ENCODE measurements around the gene SLC39A11. TPM values are rescaled to one million over a fixed set of nuclear protein-coding genes. Genes with fewer than 3 reads are reported as not detected.

Gene SLC39A11
- total and polyA plus RNA-seq, 2 of the 13 experiments (the other 11 are each of a cell fraction or from before 2014, with no cell fraction given): 17.2 to 31.5 TPM

DNA sequence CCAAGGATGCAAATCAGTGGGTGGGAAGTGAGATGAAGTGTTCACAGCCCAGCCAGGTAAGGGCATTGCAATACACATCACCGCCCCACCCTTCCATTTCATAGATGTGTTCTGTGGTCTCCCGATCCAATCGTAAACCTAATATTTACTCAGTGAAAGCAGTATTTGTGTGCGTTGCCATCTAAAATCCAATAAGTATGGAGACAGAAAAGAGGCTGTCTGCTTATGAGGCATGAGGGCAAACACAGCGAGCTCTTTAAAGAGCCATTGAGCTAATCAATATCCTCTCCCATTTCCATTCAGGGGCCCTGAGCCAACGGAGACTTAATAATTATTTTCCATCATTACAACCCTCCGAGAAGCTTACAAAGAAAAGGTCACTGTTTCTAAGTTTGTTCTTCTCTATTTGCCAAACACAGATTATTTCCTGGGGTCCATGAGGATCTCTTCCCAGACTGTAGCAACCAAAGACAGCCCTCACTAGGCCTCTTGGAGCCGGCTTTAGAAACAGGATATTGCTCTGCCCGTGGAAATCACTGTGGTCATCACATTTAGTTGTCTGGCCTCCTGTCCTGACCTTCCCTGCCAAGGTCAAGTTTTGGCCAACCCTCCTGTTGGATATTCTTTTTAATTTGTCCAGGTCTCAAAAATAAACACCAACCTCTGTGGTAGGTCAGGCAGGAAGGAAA lies 120.1 kb downstream of the SLC39A11 start (continued):
- TF ChIP-seq, protein P1, sequence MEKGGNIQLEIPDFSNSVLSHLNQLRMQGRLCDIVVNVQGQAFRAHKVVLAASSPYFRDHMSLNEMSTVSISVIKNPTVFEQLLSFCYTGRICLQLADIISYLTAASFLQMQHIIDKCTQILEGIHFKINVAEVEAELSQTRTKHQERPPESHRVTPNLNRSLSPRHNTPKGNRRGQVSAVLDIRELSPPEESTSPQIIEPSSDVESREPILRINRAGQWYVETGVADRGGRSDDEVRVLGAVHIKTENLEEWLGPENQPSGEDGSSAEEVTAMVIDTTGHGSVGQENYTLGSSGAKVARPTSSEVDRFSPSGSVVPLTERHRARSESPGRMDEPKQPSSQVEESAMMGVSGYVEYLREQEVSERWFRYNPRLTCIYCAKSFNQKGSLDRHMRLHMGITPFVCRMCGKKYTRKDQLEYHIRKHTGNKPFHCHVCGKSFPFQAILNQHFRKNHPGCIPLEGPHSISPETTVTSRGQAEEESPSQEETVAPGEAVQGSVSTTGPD (CRISPR knock-in tag; IDR thresholded peaks at IDR 0.05): no peak
- no peak for TF ChIP-seq PTBP1 (IDR thresholded peaks at IDR 0.05; ENCODE audit: low read depth, low read length, poor library complexity, severe bottlenecking)
- no peak for TF ChIP-seq SMARCE1 (IDR thresholded peaks at IDR 0.05; ENCODE audit: borderline replicate concordance)
- no peak for TF ChIP-seq ETV6 (CRISPR knock-in tag; conservative IDR thresholded peaks at IDR 0.05)
- TF ChIP-seq NR1H2 (CRISPR knock-in tag; IDR thresholded peaks at IDR 0.05; ENCODE audit: borderline replicate concordance, low read depth): no peak
- no peak for TF ChIP-seq ZNF329 (CRISPR knock-in tag; IDR thresholded peaks at IDR 0.05; ENCODE audit: low read depth)
- TF ChIP-seq ZFP90 (CRISPR knock-in tag; IDR thresholded peaks at IDR 0.05; ENCODE audit: borderline replicate concordance): peak; percentile 55; the same call in 1 of the 2 replicates
- TF ChIP-seq SP5 (CRISPR knock-in tag; IDR thresholded peaks at IDR 0.05; ENCODE audit: borderline replicate concordance, low read depth): peak; percentile 4; the same call in 1 of the 2 replicates
- no peak for TF ChIP-seq ZNF780A (CRISPR knock-in tag; IDR thresholded peaks at IDR 0.05)
- TF ChIP-seq ZNF749 (CRISPR knock-in tag; IDR thresholded peaks at IDR 0.05; ENCODE audit: borderline replicate concordance): no peak
- TF ChIP-seq RORA (CRISPR knock-in tag; IDR thresholded peaks at IDR 0.05): no peak
- TF ChIP-seq POLR2AphosphoS5 (IDR thresholded peaks at IDR 0.05; ENCODE audit: low read depth, low read length): no peak
- no peak for TF ChIP-seq ZNF878 (CRISPR knock-in tag; IDR thresholded peaks at IDR 0.05)
- peak; percentile 87 for TF ChIP-seq HMG20A (CRISPR knock-in tag; IDR thresholded peaks at IDR 0.05; ENCODE audit: borderline replicate concordance)
- TF ChIP-seq RFX1 (IDR thresholded peaks at IDR 0.05): no peak
- 0 out of 2 replicates have a peak, but pooled peaks have one; percentile 20 for TF ChIP-seq PHF21A (CRISPR knock-in tag; IDR thresholded peaks at IDR 0.05)
- TF ChIP-seq, protein P2, sequence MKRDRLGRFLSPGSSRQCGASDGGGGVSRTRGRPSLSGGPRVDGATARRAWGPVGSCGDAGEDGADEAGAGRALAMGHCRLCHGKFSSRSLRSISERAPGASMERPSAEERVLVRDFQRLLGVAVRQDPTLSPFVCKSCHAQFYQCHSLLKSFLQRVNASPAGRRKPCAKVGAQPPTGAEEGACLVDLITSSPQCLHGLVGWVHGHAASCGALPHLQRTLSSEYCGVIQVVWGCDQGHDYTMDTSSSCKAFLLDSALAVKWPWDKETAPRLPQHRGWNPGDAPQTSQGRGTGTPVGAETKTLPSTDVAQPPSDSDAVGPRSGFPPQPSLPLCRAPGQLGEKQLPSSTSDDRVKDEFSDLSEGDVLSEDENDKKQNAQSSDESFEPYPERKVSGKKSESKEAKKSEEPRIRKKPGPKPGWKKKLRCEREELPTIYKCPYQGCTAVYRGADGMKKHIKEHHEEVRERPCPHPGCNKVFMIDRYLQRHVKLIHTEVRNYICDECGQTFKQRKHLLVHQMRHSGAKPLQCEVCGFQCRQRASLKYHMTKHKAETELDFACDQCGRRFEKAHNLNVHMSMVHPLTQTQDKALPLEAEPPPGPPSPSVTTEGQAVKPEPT (CRISPR knock-in tag; IDR thresholded peaks at IDR 0.05; ENCODE audit: low read depth): no peak
- no peak for TF ChIP-seq ZSCAN21 (CRISPR knock-in tag; IDR thresholded peaks at IDR 0.05; ENCODE audit: borderline replicate concordance)
- no peak; the same call in 1 of the 2 replicates for TF ChIP-seq BORCS8-MEF2B (CRISPR knock-in tag; IDR thresholded peaks at IDR 0.05)
- TF ChIP-seq, protein P3, sequence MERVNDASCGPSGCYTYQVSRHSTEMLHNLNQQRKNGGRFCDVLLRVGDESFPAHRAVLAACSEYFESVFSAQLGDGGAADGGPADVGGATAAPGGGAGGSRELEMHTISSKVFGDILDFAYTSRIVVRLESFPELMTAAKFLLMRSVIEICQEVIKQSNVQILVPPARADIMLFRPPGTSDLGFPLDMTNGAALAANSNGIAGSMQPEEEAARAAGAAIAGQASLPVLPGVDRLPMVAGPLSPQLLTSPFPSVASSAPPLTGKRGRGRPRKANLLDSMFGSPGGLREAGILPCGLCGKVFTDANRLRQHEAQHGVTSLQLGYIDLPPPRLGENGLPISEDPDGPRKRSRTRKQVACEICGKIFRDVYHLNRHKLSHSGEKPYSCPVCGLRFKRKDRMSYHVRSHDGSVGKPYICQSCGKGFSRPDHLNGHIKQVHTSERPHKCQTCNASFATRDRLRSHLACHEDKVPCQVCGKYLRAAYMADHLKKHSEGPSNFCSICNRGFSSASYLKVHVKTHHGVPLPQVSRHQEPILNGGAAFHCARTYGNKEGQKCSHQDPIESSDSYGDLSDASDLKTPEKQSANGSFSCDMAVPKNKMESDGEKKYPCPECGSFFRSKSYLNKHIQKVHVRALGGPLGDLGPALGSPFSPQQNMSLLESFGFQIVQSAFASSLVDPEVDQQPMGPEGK (CRISPR knock-in tag; IDR thresholded peaks at IDR 0.05): peak; percentile 44; the same call in 1 of the 2 replicates
- TF ChIP-seq ZNF670 (CRISPR knock-in tag; IDR thresholded peaks at IDR 0.05; ENCODE audit: borderline replicate concordance): no peak; the same call in 1 of the 2 replicates
- TF ChIP-seq, protein P4, sequence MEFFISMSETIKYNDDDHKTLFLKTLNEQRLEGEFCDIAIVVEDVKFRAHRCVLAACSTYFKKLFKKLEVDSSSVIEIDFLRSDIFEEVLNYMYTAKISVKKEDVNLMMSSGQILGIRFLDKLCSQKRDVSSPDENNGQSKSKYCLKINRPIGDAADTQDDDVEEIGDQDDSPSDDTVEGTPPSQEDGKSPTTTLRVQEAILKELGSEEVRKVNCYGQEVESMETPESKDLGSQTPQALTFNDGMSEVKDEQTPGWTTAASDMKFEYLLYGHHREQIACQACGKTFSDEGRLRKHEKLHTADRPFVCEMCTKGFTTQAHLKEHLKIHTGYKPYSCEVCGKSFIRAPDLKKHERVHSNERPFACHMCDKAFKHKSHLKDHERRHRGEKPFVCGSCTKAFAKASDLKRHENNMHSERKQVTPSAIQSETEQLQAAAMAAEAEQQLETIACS (CRISPR knock-in tag; IDR thresholded peaks at IDR 0.05): no peak
- no peak for TF ChIP-seq ZBTB21 (CRISPR knock-in tag; IDR thresholded peaks at IDR 0.05)
- TF ChIP-seq ZNF557 (CRISPR knock-in tag; IDR thresholded peaks at IDR 0.05): no peak
- TF ChIP-seq HCFC1 (IDR thresholded peaks at IDR 0.05; ENCODE audit: low read depth, low read length): no peak

Measured in HepG2 (cell line).